Measurements from ENCODE around the gene ESR1.

ESR1 gene

GRCh38 chr6:152094992-152095592, 287.6 kb downstream of the ESR1 start:
- DNase-seq (ENCODE audit: low read depth), result no peak

- DNase-seq (ENCODE audit: low read depth), result no peak
Measured at GRCh38 chr6:152096863-152097496, 289.5 kb downstream of the ESR1 start.

- DNase-seq (ENCODE audit: low read depth), result no peak
Measured at GRCh38 chr6:152098683-152099082, 291.2 kb downstream of the ESR1 start.

- no peak for DNase-seq (ENCODE audit: low read depth)
Measured at GRCh38 chr6:152099446-152100182, 292.1 kb downstream of the ESR1 start.

DNA sequence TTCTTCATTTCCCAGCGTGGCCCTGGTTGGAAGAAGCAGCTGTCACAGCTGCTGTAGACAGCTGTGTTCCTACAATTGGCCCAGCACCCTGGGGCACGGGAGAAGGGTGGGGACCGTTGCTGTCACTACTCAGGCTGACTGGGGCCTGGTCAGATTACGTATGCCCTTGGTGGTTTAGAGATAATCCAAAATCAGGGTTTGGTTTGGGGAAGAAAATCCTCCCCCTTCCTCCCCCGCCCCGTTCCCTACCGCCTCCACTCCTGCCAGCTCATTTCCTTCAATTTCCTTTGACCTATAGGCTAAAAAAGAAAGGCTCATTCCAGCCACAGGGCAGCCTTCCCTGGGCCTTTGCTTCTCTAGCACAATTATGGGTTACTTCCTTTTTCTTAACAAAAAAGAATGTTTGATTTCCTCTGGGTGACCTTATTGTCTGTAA, 292.7 kb downstream of the ESR1 start:
- no peak for DNase-seq (ENCODE audit: low read depth)

- no peak for DNase-seq (ENCODE audit: low read depth)
Measured at GRCh38 chr6:152107973-152108372, 300.5 kb downstream of the ESR1 start.

- no peak for DNase-seq (ENCODE audit: low read depth)
Measured at GRCh38 chr6:152110886-152111820, 303.7 kb downstream of the ESR1 start.

DNA sequence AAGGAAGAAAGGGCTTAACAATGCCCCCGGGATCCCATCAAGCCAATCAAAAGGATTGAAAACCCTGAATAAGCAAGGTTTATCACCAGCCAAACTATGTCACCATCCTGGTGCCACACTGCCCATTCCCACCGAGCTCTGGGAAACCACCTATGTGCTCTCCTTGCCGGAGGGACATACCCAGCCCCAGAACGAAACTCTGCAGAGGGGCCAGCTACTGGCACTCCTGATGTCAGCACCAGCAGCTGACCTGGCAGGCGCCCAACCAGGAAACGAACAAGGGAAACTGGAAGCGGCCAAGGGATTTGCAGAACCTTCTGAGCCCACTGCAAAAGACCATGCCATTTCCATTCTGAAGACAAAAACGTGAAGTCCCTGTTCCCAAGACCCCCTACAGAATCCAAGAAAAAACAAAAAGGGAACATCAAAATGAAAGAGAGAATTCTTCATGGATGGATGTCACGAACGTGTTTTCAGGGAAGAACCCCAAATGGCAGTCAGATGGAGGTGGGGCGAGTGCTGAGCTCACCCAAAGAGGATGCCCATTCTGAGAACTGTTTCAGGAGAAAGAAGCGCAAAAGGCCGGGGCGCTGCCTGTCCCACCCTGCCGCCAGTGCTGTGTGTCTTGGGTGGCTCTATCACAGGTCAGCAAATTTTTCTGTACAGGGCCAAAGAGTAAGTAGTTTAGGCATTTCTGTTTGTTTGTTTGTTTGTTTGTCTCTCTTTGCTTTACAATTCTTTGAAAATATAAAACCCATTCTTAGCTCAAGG, 305.2 kb downstream of the ESR1 start:
- DNase-seq (ENCODE audit: low read depth), result no peak

- DNase-seq (ENCODE audit: low read depth), result no peak
Measured at GRCh38 chr6:152117156-152118133, 310.0 kb downstream of the ESR1 start.

- DNase-seq (ENCODE audit: low read depth), result no peak
Measured at GRCh38 chr6:152118224-152118623, 310.7 kb downstream of the ESR1 start.

DNA sequence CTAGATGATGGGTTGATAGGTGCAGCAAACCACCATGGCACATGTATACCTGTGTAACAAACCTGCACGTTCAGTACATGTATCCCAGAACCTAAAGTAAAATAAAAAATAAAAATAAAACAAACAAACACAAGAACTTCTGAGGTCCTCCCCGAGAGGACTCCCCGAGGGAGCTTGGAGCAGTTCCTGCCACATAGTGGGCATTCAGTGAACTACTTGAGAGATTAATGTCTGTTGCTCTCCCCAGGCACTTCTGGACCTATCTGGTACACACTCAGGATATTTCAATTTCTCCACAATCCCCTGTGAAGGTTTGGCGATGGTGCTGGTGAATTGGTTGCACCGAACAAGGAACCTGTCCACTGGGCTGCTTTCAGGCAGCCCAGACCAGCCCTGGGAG, 311.2 kb downstream of the ESR1 start:
- DNase-seq (ENCODE audit: low read depth), result no peak

GRCh38 chr6:152119831-152120230, 312.3 kb downstream of the ESR1 start:
- DNase-seq (ENCODE audit: low read depth), result no peak

DNA sequence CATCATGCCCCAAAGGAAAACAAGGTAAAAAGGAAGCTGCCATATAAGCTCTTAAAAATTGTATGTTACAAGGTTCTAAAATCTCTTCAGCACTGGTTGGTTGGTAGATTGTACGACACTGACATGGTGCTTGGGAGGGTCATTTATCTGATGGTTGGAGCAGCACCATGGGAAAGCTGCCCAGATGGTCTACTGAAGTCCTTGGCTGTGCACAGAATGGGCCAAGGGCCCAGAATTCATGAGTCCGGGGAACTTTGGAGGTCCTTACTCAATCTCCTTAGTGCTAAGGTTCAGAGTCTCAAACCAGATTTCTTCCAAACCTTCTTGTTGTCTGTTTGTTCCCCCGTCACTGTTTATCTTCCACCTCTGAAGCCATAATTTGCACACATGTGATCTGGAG, 314.4 kb downstream of the ESR1 start:
- no peak for DNase-seq (ENCODE audit: low read depth)

GRCh38 chr6:152122434-152122833, 315.0 kb downstream of the ESR1 start:
- DNase-seq (ENCODE audit: low read depth), result no peak

GRCh38 chr6:152123076-152123475, 315.6 kb downstream of the ESR1 start:
- DNase-seq (ENCODE audit: low read depth), result no peak

DNA sequence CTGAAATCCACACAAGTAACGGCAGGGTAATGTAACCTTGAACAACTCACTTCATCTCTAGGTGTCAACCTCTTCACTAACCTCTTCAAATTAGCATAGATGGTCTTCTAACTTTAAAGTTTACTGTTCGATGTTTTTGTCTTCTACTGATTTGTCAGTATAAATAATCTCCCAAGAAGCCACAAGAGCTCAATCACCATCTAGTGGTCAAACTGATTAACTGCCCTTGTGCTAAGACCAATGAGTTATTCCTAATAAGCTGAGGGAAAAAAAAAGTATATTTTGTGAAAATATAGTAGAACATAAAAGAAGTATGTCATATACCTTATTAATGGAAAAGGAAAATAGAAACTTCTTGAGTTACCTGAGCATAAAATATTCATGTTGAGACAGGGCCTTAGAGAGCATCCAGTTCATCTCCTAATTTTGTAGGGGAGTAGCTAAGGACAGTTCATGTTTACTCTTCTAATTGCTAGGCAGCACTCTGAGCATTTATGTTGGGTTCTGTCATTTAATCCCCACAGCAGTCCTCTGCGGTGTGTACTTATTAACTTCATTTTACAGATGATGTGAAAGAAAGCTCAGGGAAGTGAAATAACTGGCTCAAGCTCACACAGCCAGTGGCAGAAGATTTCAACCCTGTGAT, 317.1 kb downstream of the ESR1 start:
- no peak for DNase-seq (ENCODE audit: low read depth)

DNA sequence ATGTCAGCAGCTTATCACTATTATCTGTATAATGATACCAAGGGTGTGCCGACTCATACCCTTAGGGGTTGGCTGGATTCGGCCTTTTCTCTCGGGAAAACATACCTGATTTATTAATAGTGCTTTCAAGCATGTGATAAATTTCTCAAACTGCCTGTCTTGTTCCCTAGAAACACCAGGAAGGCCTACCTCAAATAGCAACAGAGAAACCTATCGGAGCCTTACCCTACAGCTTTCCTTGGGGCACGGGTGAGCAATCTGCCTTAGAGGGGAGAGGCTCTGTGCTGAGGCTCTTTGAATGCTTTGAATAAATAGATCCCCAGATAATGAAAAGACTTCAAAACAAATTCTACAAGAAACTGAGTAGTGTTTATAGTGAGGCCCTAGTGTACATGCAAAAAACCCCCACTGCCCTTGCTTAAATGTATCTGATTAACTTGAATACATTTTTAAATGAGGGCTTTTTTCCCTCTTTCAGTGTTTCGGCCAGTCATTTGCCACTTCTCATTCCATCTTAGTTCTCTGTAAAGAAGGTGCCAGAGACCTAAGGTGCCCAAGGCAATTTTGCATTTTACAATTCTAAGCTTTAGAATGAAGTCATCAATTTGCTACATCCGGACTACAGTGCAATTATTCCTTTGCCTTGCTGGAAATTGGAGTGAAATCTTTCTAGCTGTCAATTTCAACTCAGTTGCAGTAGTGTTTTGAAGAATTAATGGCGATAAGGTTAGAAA, 320.1 kb downstream of the ESR1 start:
- DNase-seq (ENCODE audit: low read depth), result no peak

DNA sequence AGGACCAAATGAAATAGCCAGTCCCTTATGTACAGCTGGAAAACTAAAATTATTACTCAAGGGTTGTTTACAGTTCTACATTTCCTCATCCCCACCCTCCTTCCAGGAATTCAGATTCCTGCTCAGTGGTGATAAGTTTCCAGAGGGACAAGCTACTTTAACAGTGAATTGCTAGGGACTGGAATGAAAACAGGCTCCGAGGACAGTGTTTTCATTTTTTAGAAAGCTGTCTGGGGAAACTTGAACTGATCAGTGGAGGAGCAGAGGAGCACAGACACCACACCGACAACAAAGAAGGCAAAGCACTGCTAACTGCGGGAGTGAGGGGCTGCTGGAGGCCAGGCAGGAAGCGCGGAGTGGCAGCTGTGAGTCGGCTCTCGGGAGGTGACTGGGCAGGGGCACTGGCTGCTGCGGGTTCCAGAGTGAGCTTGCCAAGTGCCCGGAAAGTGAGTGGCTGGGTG, 322.2 kb downstream of the ESR1 start:
- DNase-seq (ENCODE audit: low read depth), result no peak

- DNase-seq (ENCODE audit: low read depth), result no peak
Measured at GRCh38 chr6:152130441-152130840, 323.0 kb downstream of the ESR1 start.

Measured in stimulated activated CD8-positive, alpha-beta memory T cell treated with anti-CD3 and anti-CD28 coated beads, Interleukin-15, amount 100 ng/mL, for 1 hour (primary cell).